ENCODE results near the gene SDR42E2. TPM values are rescaled to one million over a fixed set of nuclear protein-coding genes. Genes with fewer than 3 reads are reported as not detected.

SDR42E2 gene
- total RNA-seq, 1 donor from 2014 or later, result not detected

DNA sequence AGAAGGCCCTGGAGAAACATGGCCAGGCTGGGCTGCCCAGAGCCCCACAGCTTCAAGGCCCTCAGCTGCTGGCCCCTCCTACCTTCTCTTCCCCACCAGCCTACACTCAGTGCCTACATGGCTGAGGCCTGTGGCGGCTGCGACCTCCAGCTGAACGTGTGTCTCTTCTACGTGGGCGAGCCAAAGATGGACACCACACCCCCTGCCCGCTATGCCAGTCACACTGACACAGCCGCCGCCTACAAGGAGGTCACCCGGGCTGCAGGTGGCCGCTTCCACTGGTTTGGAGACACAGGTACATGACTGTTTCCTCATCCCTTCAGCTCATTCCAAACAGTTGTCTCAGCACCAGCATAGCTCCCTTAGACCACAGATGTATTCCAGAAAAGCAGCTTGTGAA is 29.5 kb upstream of the SDR42E2 start:
- H3K27me3 ChIP-seq, result no peaks in the 10 kb centered on the region
- no peak overlapping the region for H3K27ac Mint-ChIP-seq
- no peaks in the 10 kb centered on the region for H3K9me3 ChIP-seq (ENCODE audit: low read depth)
- TF ChIP-seq, protein P1, sequence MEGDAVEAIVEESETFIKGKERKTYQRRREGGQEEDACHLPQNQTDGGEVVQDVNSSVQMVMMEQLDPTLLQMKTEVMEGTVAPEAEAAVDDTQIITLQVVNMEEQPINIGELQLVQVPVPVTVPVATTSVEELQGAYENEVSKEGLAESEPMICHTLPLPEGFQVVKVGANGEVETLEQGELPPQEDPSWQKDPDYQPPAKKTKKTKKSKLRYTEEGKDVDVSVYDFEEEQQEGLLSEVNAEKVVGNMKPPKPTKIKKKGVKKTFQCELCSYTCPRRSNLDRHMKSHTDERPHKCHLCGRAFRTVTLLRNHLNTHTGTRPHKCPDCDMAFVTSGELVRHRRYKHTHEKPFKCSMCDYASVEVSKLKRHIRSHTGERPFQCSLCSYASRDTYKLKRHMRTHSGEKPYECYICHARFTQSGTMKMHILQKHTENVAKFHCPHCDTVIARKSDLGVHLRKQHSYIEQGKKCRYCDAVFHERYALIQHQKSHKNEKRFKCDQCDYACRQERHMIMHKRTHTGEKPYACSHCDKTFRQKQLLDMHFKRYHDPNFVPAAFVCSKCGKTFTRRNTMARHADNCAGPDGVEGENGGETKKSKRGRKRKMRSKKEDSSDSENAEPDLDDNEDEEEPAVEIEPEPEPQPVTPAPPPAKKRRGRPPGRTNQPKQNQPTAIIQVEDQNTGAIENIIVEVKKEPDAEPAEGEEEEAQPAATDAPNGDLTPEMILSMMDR (IDR thresholded peaks at IDR 0.05), result no peak
- TF ChIP-seq EZH2 (IDR thresholded peaks at IDR 0.05), result no peak
- no peak for TF ChIP-seq EZH2phosphoT487 (IDR thresholded peaks at IDR 0.05)
- no peak overlapping the region for H3K4me3 Mint-ChIP-seq
- no peak overlapping the region for H2AFZ ChIP-seq (replicated peaks)
- H3K4me1 ChIP-seq, result no peaks in the 10 kb centered on the region
- no peaks in the 10 kb centered on the region for H3K79me2 ChIP-seq (ENCODE audit: low read depth)
- no peak for DNase-seq (ENCODE audit: low spot score)
- H4K20me1 ChIP-seq (ENCODE audit: low read depth), result no peaks in the 10 kb centered on the region
- peaks cover 2% of the 10 kb centered on the region for H3K27me3 Mint-ChIP-seq (ENCODE audit: insufficient read depth, low read depth)
- H3K9me3 Mint-ChIP-seq, result no peaks in the 10 kb centered on the region
- no peaks in the 10 kb centered on the region for H3K36me3 ChIP-seq
- no peaks in the 10 kb centered on the region for H3K4me1 Mint-ChIP-seq
- H3K9ac ChIP-seq, result no peak overlapping the region
- no peak overlapping the region for H3K27ac ChIP-seq
- H3K36me3 Mint-ChIP-seq, result no peaks in the 10 kb centered on the region
- no peak overlapping the region for H3K4me2 ChIP-seq
- no peaks in the 10 kb centered on the region for H3F3A ChIP-seq (ENCODE audit: low read depth)
- H3K4me3 ChIP-seq, result no peak overlapping the region

DNA sequence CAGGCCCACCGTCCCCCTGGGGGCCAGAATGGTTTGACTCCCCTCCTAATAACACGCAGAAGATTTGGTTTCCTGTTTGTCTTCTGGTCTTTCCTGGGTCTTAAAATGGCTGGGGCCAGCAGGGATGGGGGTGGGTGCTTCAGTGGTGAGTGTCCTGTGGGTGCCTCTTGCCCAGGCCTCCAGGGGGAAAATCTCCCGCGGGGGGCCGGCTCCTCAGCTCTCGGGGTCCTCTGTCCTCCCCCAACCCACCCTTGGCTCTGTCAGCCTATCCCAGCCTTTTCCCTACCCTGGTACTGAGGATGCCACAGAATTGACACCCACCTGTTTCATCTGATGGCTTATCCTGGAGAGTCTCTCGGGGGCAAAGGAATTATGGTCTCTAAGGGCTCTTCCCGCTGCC is 23.8 kb upstream of the SDR42E2 start:
- peaks cover 11% of the 10 kb centered on the region for H3K27me3 Mint-ChIP-seq (ENCODE audit: insufficient read depth, low read depth)
- Histone ChIP-seq H3F3A (ENCODE audit: low read depth) (no peaks in the 10 kb centered on the region), H3K27ac (no peak overlapping the region), H3K27me3 (no peaks in the 10 kb centered on the region), H3K36me3 (no peaks in the 10 kb centered on the region), H3K4me3 (no peak overlapping the region), H3K4me1 (no peaks in the 10 kb centered on the region), H3K9ac (no peak overlapping the region), H3K9me3 (ENCODE audit: low read depth) (no peaks in the 10 kb centered on the region), H2AFZ (replicated peaks) (no peak overlapping the region), H3K79me2 (ENCODE audit: low read depth) (no peaks in the 10 kb centered on the region), H3K4me2 (no peak overlapping the region), H4K20me1 (ENCODE audit: low read depth) (no peaks in the 10 kb centered on the region)
- H3K9me3 Mint-ChIP-seq, result no peaks in the 10 kb centered on the region
- no peak for DNase-seq (ENCODE audit: low spot score)
- TF ChIP-seq EZH2 (IDR thresholded peaks at IDR 0.05) (no peak), EZH2phosphoT487 (IDR thresholded peaks at IDR 0.05) (no peak)
- TF ChIP-seq, protein P1 (IDR thresholded peaks at IDR 0.05), result no peak
- H3K36me3 Mint-ChIP-seq, result no peaks in the 10 kb centered on the region
- H3K27ac Mint-ChIP-seq, result no peak overlapping the region
- no peak overlapping the region for H3K4me3 Mint-ChIP-seq
- H3K4me1 Mint-ChIP-seq, result no peaks in the 10 kb centered on the region

DNA sequence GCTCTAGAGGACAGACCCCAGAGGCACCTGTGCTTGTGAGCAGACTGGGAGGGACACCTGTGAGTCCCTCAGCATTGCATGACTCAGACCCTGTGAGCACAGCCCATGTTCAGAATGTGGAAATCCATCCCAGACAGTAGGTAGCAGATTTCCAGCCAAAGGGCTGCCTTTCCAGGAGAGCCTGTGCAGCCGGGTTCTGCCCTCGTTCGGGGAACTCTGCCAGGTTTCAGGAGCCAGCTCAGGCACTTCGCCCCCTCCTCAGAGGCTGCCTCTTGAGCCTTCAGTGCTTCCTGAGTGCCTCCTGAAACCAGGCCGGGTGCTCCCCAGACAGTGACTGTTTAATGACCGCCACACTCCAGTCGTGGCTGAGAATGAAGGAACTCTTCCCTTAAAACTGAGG is 23.3 kb upstream of the SDR42E2 start:
- no peak overlapping the region for H3K4me2 ChIP-seq
- no peaks in the 10 kb centered on the region for H3K9me3 Mint-ChIP-seq
- no peaks in the 10 kb centered on the region for H3K4me1 ChIP-seq
- TF ChIP-seq EZH2 (IDR thresholded peaks at IDR 0.05), result no peak
- TF ChIP-seq EZH2phosphoT487 (IDR thresholded peaks at IDR 0.05), result no peak
- TF ChIP-seq, protein P1 (IDR thresholded peaks at IDR 0.05), result no peak
- no peaks in the 10 kb centered on the region for H4K20me1 ChIP-seq (ENCODE audit: low read depth)
- H3K79me2 ChIP-seq (ENCODE audit: low read depth), result no peaks in the 10 kb centered on the region
- no peak overlapping the region for H2AFZ ChIP-seq (replicated peaks)
- no peak overlapping the region for H3K4me3 Mint-ChIP-seq
- H3K27me3 Mint-ChIP-seq (ENCODE audit: insufficient read depth, low read depth), result peaks cover 11% of the 10 kb centered on the region
- H3K4me1 Mint-ChIP-seq, result no peaks in the 10 kb centered on the region
- H3F3A ChIP-seq (ENCODE audit: low read depth), result no peaks in the 10 kb centered on the region
- no peaks in the 10 kb centered on the region for H3K36me3 Mint-ChIP-seq
- H3K4me3 ChIP-seq, result no peak overlapping the region
- DNase-seq (ENCODE audit: low spot score), result no peak
- H3K27ac Mint-ChIP-seq, result no peak overlapping the region
- no peaks in the 10 kb centered on the region for H3K27me3 ChIP-seq
- H3K9ac ChIP-seq, result no peak overlapping the region
- H3K27ac ChIP-seq, result no peak overlapping the region
- no peaks in the 10 kb centered on the region for H3K36me3 ChIP-seq
- H3K9me3 ChIP-seq (ENCODE audit: low read depth), result no peaks in the 10 kb centered on the region
